ENCODE measurements around the gene ADARB2. TPM values are rescaled to one million over a fixed set of nuclear protein-coding genes. Genes with fewer than 3 reads are reported as not detected.

ADARB2 gene
- polyA plus RNA-seq, 1 of the 3 experiments (the other 2 are of a cell fraction): not detected

DNA sequence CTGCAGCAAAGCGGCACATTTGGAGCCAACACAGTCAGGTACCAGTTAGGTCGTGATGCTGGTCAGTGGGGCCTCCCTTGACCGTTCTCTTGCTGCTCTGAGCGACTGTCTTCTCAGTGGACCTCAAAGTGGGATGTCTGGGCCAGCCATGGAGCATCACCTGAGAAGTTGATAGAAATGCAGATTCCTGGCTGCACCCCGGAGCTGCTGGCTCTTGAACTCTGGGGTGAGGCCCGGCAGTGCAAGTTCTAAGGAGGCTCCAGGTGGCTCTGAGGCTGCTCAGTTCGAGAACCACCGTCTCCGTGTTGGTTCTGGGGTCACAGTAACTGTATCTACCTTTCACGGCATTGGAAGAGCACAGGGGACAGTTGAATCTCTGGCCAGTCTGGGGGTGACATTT is 533.6 kb downstream of the ADARB2 start:
- TF ChIP-seq, protein P1, sequence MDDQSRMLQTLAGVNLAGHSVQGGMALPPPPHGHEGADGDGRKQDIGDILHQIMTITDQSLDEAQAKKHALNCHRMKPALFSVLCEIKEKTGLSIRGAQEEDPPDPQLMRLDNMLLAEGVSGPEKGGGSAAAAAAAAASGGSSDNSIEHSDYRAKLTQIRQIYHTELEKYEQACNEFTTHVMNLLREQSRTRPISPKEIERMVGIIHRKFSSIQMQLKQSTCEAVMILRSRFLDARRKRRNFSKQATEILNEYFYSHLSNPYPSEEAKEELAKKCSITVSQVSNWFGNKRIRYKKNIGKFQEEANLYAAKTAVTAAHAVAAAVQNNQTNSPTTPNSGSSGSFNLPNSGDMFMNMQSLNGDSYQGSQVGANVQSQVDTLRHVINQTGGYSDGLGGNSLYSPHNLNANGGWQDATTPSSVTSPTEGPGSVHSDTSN (IDR thresholded peaks at IDR 0.05): no peak
- TF ChIP-seq RXRA (IDR thresholded peaks at IDR 0.05; ENCODE audit: borderline replicate concordance, low read depth) (no peak), SIN3A (IDR thresholded peaks at IDR 0.05; ENCODE audit: borderline replicate concordance, low read depth, low read length) (no peak), ELF1 (IDR thresholded peaks at IDR 0.05) (no peak), TAF1 (IDR thresholded peaks at IDR 0.05; ENCODE audit: borderline replicate concordance, low read depth, low read length) (no peak), POLR2AphosphoS5 (IDR thresholded peaks at IDR 0.05; ENCODE audit: low read depth, low read length) (no peak)
- WGBS (ENCODE audit: low lambda C conversion rate): 28% methylated on average over 10 of the region's 10 CpGs

GRCh38 chr10:1203216-1203615 is 534.1 kb downstream of the ADARB2 start:
- Histone ChIP-seq H3K36me3 (replicated peaks in 1 of 2; ENCODE audit: control insufficient read depth in 1 of 2, insufficient read depth in 2 of 2, low read length in 1 of 2) (no peaks in the 10 kb centered on the region), H3K27ac (ENCODE audit: low read depth in 2 of 2, low read length in 1 of 2) (no peak overlapping the region), H3K79me2 (ENCODE audit: insufficient read depth) (no peaks in the 10 kb centered on the region), H3K9me2 (no peaks in the 10 kb centered on the region), H2AFZ (ENCODE audit: low read depth) (no peak overlapping the region), H3K27me3 (ENCODE audit: insufficient read depth) (no peaks in the 10 kb centered on the region), H3K4me3 (ENCODE audit: low read depth in 2 of 2, low read length in 1 of 2) (no peak overlapping the region), H3K9ac (no peak overlapping the region), H3K4me1 (ENCODE audit: control insufficient read depth in 1 of 2, insufficient read depth in 2 of 2, low read depth in 1 of 2, low read length in 1 of 2) (no peaks in the 10 kb centered on the region), H3K9me3 (no peaks in the 10 kb centered on the region), H4K20me1 (ENCODE audit: insufficient read depth) (no peaks in the 10 kb centered on the region), H3F3A (replicated peaks; ENCODE audit: insufficient read depth) (no peaks in the 10 kb centered on the region), H3K4me2 (no peak overlapping the region)
- 64% methylated on average over 13 of the region's 13 CpGs for WGBS (ENCODE audit: low lambda C conversion rate)
- POLR2A ChIA-PET: no interaction called here
- no peak for DNase-seq
- TF ChIP-seq RAD21 (IDR thresholded peaks at IDR 0.05; ENCODE audit: low read length): no peak
- TF ChIP-seq MEF2A (IDR thresholded peaks at IDR 0.05; ENCODE audit: borderline replicate concordance, low read depth): no peak
- TF ChIP-seq EZH2phosphoT487 (IDR thresholded peaks at IDR 0.05; ENCODE audit: borderline replicate concordance, low read depth): no peak
- no peak for TF ChIP-seq NFIC (IDR thresholded peaks at IDR 0.05; ENCODE audit: borderline replicate concordance)
- no peak for TF ChIP-seq ZBTB33 (IDR thresholded peaks at IDR 0.05; ENCODE audit: borderline replicate concordance, low read depth)
- TF ChIP-seq SIN3A (IDR thresholded peaks at IDR 0.05; ENCODE audit: borderline replicate concordance, low read depth, low read length): no peak
- TF ChIP-seq FOXM1 (IDR thresholded peaks at IDR 0.05; ENCODE audit: low read depth): no peak
- CTCF ChIA-PET: interaction anchor here (0.7 kb wide), 1 partner anchor 24 kb away, joined by 3 read pairs; no protein-coding TSS in a partner anchor

More for the DNA sequence above, 533.6 kb downstream of the ADARB2 start:
- Histone ChIP-seq H3K9me2 (no peaks in the 10 kb centered on the region), H3K4me3 (ENCODE audit: low read depth in 2 of 2, low read length in 1 of 2) (no peak overlapping the region), H3K4me2 (no peak overlapping the region), H3F3A (replicated peaks; ENCODE audit: insufficient read depth) (no peaks in the 10 kb centered on the region), H3K27ac (ENCODE audit: low read depth in 2 of 2, low read length in 1 of 2) (no peak overlapping the region), H3K4me1 (ENCODE audit: control insufficient read depth in 1 of 2, insufficient read depth in 2 of 2, low read depth in 1 of 2, low read length in 1 of 2) (no peaks in the 10 kb centered on the region), H3K27me3 (ENCODE audit: insufficient read depth) (no peaks in the 10 kb centered on the region), H3K9ac (no peak overlapping the region), H3K36me3 (replicated peaks in 1 of 2; ENCODE audit: control insufficient read depth in 1 of 2, insufficient read depth in 2 of 2, low read length in 1 of 2) (no peaks in the 10 kb centered on the region), H2AFZ (ENCODE audit: low read depth) (no peak overlapping the region), H3K9me3 (no peaks in the 10 kb centered on the region), H3K79me2 (ENCODE audit: insufficient read depth) (no peaks in the 10 kb centered on the region), H4K20me1 (ENCODE audit: insufficient read depth) (no peaks in the 10 kb centered on the region)
- ChIA-PET CTCF (no interaction called here), POLR2A (no interaction called here)
- no peak for DNase-seq
